ENCODE results near the gene AGPS.
"Not testable (repeated sequence)": the region's sequence is repeated elsewhere in the genome, so short reads cannot be mapped to it uniquely, and the experiment has no call there.

AGPS gene

GRCh38 chr2:177484180-177484795, 91.7 kb downstream of the AGPS start:
- no peak overlapping the region for H3K4me3 ChIP-seq (replicated peaks in 1 of 2; ENCODE audit: low read depth in 2 of 2, low read length in 2 of 2)
- DNase-seq (ENCODE audit: low read depth in 2 of 2), result no peak
- no peak for TF ChIP-seq CTCF (IDR thresholded peaks at IDR 0.05; ENCODE audit: low read depth, low read length)

- H3K4me3 ChIP-seq (replicated peaks in 1 of 2; ENCODE audit: low read depth in 2 of 2, low read length in 2 of 2); DNase-seq (ENCODE audit: low read depth in 2 of 2): not testable (repeated sequence)
These were observed 93.1 kb downstream of the AGPS start for GRCh38 chr2:177485657-177486056.

GRCh38 chr2:177489719-177490301, 97.2 kb downstream of the AGPS start:
- DNase-seq (ENCODE audit: low read depth in 2 of 2), result peak; percentile 64 to 68
- TF ChIP-seq CTCF (IDR thresholded peaks at IDR 0.05; ENCODE audit: low read depth, low read length), result peak; percentile 61
- H3K4me3 ChIP-seq (replicated peaks in 1 of 2; ENCODE audit: low read depth in 2 of 2, low read length in 2 of 2), result no peak overlapping the region

- no peak for TF ChIP-seq CTCF (IDR thresholded peaks at IDR 0.05; ENCODE audit: low read depth, low read length)
- H3K4me3 ChIP-seq (replicated peaks in 1 of 2; ENCODE audit: low read depth in 2 of 2, low read length in 2 of 2), result no peak overlapping the region
- no peak for DNase-seq (ENCODE audit: low read depth in 2 of 2)
These were observed 103.4 kb downstream of the AGPS start for GRCh38 chr2:177495945-177496344.

- no peak overlapping the region for H3K4me3 ChIP-seq (replicated peaks in 1 of 2; ENCODE audit: low read depth in 2 of 2, low read length in 2 of 2)
- DNase-seq (ENCODE audit: low read depth in 2 of 2), result no peak
- TF ChIP-seq CTCF (IDR thresholded peaks at IDR 0.05; ENCODE audit: low read depth, low read length), result no peak
These were observed 104.3 kb downstream of the AGPS start for GRCh38 chr2:177496921-177497320.

- H3K4me3 ChIP-seq (replicated peaks in 1 of 2; ENCODE audit: low read depth in 2 of 2, low read length in 2 of 2), result no peak overlapping the region
- TF ChIP-seq CTCF (IDR thresholded peaks at IDR 0.05; ENCODE audit: low read depth, low read length), result no peak
- DNase-seq (ENCODE audit: low read depth in 2 of 2), result no peak
These were observed 108.6 kb downstream of the AGPS start for GRCh38 chr2:177501186-177501585.

GRCh38 chr2:177506505-177506904, 113.9 kb downstream of the AGPS start:
- no peak for TF ChIP-seq CTCF (IDR thresholded peaks at IDR 0.05; ENCODE audit: low read depth, low read length)
- H3K4me3 ChIP-seq (replicated peaks in 1 of 2; ENCODE audit: low read depth in 2 of 2, low read length in 2 of 2), result no peak overlapping the region
- no peak for DNase-seq (ENCODE audit: low read depth in 2 of 2)
